HepG2 (cell line): ENCODE results near the gene SNCAIP. TPM values are rescaled to one million over a fixed set of nuclear protein-coding genes. Genes with fewer than 3 reads are reported as not detected.

Source experiments
- ATAC-seq: fragments of 200-7000 bp; cut with Tn5 transposase; 3 replicates; pipeline ENCODE4 v1.9.1; 2020; ENCODE audit warnings: mild to moderate bottlenecking, moderate library complexity
- BruUV-seq: library from RNA; stranded (reverse); fragments of 400-500 nt; replicated peaks from 2 replicates; lab custom pipeline; 2021; lab: Mats Ljungman, UMichigan
- CTCF ChIA-PET: fragments of 300-600 bp; formaldehyde crosslinking; extraction: SDS; loops from one replicate; lab custom pipeline; 2021; ENCODE audit warnings: low total read pairs, inconsistent platforms, low intra/inter-chr PET ratio; lab: Yijun Ruan, JAX
- POLR2A ChIA-PET: fragments of 350-600 bp; sonication (Branson Sonifier 250); formaldehyde crosslinking; loops from one replicate; lab custom pipeline; 2020; ENCODE audit warnings: antibody characterized with exemption, inconsistent platforms; lab: Yijun Ruan, JAX
- DNase-seq: peaks from one replicate; pipeline ENCODE4 v3.0.0-alpha.2; 2015; ENCODE audit warnings: low spot score
- FAIRE-seq: peaks from 3 replicates; lab custom pipeline; 2011; peaks lifted over from hg19 to GRCh38; lab: Jason Lieb, UNC
- H2AFZ ChIP-seq: one replicate; pipeline ENCODE4 v1.6.1; 2011; ENCODE audit warnings: low read length, inconsistent platforms
- H3K27ac ChIP-seq: fragments of 300-600 bp; 3 replicates; pipeline ENCODE4 v1.8.0; 2011; ENCODE audit warnings: mixed run types, mild to moderate bottlenecking, mixed read lengths, low read length, inconsistent platforms; ENCODE audit not compliant: insufficient read depth; ENCODE audit errors: extremely low read length
- H3K27me3 ChIP-seq, 2 experiments: fragments of 200-600 bp in 1 of 2; 2 replicates in 1 of 2; 3 replicates in 1 of 2; pipeline versions ENCODE4 v1.6.0 to v1.8.0; 2011; ENCODE audit warnings: low read length in 2 of 2, mild to moderate bottlenecking in 2 of 2, moderate library complexity in 2 of 2, inconsistent platforms in 1 of 2; ENCODE audit not compliant: insufficient read depth in 2 of 2, control insufficient read depth in 1 of 2
- H3K36me3 ChIP-seq, 2 experiments: fragments of 200-600 bp in 1 of 2; replicated peaks in 1 of 2; 2 replicates in 1 of 2; 3 replicates in 1 of 2; pipeline versions ENCODE4 v1.5.1 to v1.8.0; 2011; ENCODE audit warnings: low read length in 2 of 2, inconsistent platforms in 1 of 2; ENCODE audit not compliant: insufficient read depth in 2 of 2, control insufficient read depth in 1 of 2
- H3K4me1 ChIP-seq: 2 replicates; pipeline ENCODE4 v1.5.1; 2012; ENCODE audit warnings: low read length, inconsistent platforms; ENCODE audit not compliant: insufficient read depth
- H3K4me2 ChIP-seq: 2 replicates; pipeline ENCODE4 v1.6.0; 2011; ENCODE audit warnings: low read depth, low read length, inconsistent platforms
- H3K4me3 ChIP-seq, 3 experiments: fragments of 200-600 bp in 1 of 3; sonication (generic), shearing (Covaris generic) in 1 of 3; replicated peaks in 1 of 3; 2 replicates each; pipeline ENCODE4 v1.5.1; 2011 to 2016; ENCODE audit warnings: low read length in 3 of 3, inconsistent platforms in 2 of 3, low read depth in 2 of 3, mild to moderate bottlenecking in 2 of 3, control low read depth in 1 of 3, mixed read lengths in 1 of 3; ENCODE audit not compliant: insufficient read depth in 1 of 3
- H3K79me2 ChIP-seq: one replicate; pipeline ENCODE4 v1.6.1; 2011; ENCODE audit warnings: low read length, inconsistent platforms; ENCODE audit not compliant: insufficient read depth
- H3K9ac ChIP-seq: 2 replicates; pipeline ENCODE4 v1.6.0; 2011; ENCODE audit warnings: mild to moderate bottlenecking, low read depth, low read length, inconsistent platforms; ENCODE audit not compliant: insufficient read depth
- H3K9me3 ChIP-seq: 2 replicates; pipeline ENCODE4 v1.5.1; 2012; ENCODE audit warnings: mild to moderate bottlenecking, low read length
- H4K20me1 ChIP-seq: 2 replicates; pipeline ENCODE4 v1.6.0; 2011; ENCODE audit warnings: inconsistent platforms, mild to moderate bottlenecking, low read length, moderate library complexity; ENCODE audit not compliant: insufficient read depth
- GABPA ChIP-seq, 2 experiments: IDR thresholded peaks; 2 replicates each; pipeline ENCODE4 v1.6.1; 2011 to 2016; ENCODE audit warnings: low read depth in 2 of 2, low read length in 1 of 2, missing biosample characterization in 1 of 2, missing genetic modification characterization in 1 of 2
- HNRNPK ChIP-seq: fragments of 200-400 bp; formaldehyde crosslinking; IDR thresholded peaks from 2 replicates; pipeline ENCODE4 v1.6.1; 2018; ENCODE audit warnings: low read length, low read depth, moderate library complexity, mild to moderate bottlenecking; ENCODE audit not compliant: poor library complexity, severe bottlenecking
- KLF6 ChIP-seq: IDR thresholded peaks from 2 replicates; pipeline ENCODE4 v1.8.0; 2016; ENCODE audit warnings: missing biosample characterization, missing genetic modification reagents
- MTF1 ChIP-seq: sonication (generic); formaldehyde crosslinking; IDR thresholded peaks from 2 replicates; pipeline ENCODE4 v1.5.0; 2020; ENCODE audit warnings: missing genetic modification reagents
- ZBTB7A ChIP-seq: sonication (generic); formaldehyde crosslinking; IDR thresholded peaks from 2 replicates; pipeline ENCODE4 v1.8.0; 2022; ENCODE audit warnings: mild to moderate bottlenecking, missing genetic modification reagents
- ZNF343 ChIP-seq: sonication (generic); formaldehyde crosslinking; IDR thresholded peaks from 2 replicates; pipeline ENCODE4 v1.4.0; 2020; ENCODE audit warnings: mild to moderate bottlenecking, missing genetic modification reagents
- ZNF547 ChIP-seq: sonication (generic); formaldehyde crosslinking; IDR thresholded peaks from 2 replicates; pipeline ENCODE4 v1.5.1; 2020; ENCODE audit warnings: mild to moderate bottlenecking, missing genetic modification reagents
- ZNF878 ChIP-seq: sonication (generic); formaldehyde crosslinking; IDR thresholded peaks from 2 replicates; pipeline ENCODE4 v1.8.1; 2023; ENCODE audit warnings: mild to moderate bottlenecking, missing genetic modification reagents, moderate library complexity
- WGBS: methylation state at CpG from one replicate; pipeline ENCODE4 v1.1.6; 2017; ENCODE audit warnings: low lambda C conversion rate; 5-methylcytosine and 5-hydroxymethylcytosine counted together
- in situ Hi-C: cut with HindIII; loops from 2 replicates; pipeline ENCODE4 v1.10.0; 2017; ENCODE audit warnings: low pct_unique_long_range_greater_than_20kb; ENCODE audit not compliant: extremely low pct_ligation_motif_present
- intact Hi-C: fragments of 100-400 bp; cut with micrococcal nuclease; formaldehyde crosslinking; loops from one replicate; pipeline ENCODE4 v1.10.0; 2022; ENCODE audit not compliant: unreplicated experiment
- polyA plus RNA-seq, 8 experiments: library from polyadenylated mRNA; depleted of rRNA in 3 of 8; stranded (reverse) in 7 of 8; unstranded in 1 of 8; fragments of >200 nt; fragmentation: Illumina TruSeq in 4 of 8; extraction: Trizol in 4 of 8; gene quantifications; 2 replicates each; pipeline versions ENCODE4 v1.2.1 to v1.2.3, GENCODE V29; 2011 to 2016; ENCODE audit warnings: low read depth in 4 of 8, missing spikeins in 1 of 8, mixed read lengths in 1 of 8; ENCODE audit not compliant: insufficient read depth in 1 of 8
- total RNA-seq, 5 experiments: library from RNA; depleted of rRNA; stranded (reverse); fragments of >200 nt; fragmentation: Illumina TruSeq; extraction: Trizol; gene quantifications; 2 replicates each; pipeline ENCODE4 v1.2.3, GENCODE V29; 2016; ENCODE audit warnings: low read depth in 1 of 5
- TF ChIP-seq, protein P1 (sequence below): sonication (generic); formaldehyde crosslinking; IDR thresholded peaks from 2 replicates; pipeline ENCODE4 v1.4.0; 2020; ENCODE audit warnings: missing genetic modification reagents, borderline replicate concordance
- TF ChIP-seq, protein P2 (sequence below): sonication (generic); formaldehyde crosslinking; IDR thresholded peaks from 2 replicates; pipeline ENCODE4 v1.4.0; 2020; ENCODE audit warnings: missing genetic modification reagents, borderline replicate concordance

SNCAIP gene
- total and polyA plus RNA-seq, 2 of the 13 experiments (the other 11 are each of a cell fraction or from before 2014, with no cell fraction given) = not detected

DNA sequence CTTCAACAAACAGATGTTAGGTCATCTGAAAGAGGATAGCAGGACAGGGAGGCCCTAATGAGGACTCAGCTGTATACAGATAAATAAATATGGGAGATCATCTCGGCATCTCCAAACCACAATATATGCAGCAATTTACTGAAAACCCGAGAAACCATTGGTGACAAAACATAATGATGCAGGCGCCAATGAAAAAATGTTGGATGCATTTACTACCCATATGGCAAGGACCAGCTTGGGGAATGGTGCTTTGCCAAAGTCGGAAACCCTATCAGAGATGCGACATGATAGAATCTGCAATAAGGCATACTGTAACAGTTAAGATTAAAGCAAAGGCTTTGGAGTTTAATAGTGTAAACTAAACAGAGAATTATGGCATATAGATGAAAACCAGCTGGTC is 92.0 kb downstream of the SNCAIP start:
- no peak overlapping the region for H3K9ac ChIP-seq
- CTCF ChIA-PET = no interaction called here
- no peaks in the 10 kb centered on the region for H4K20me1 ChIP-seq
- H3K4me2 ChIP-seq = no peak overlapping the region
- in situ Hi-C loops = no loop called here
- H3K9me3 ChIP-seq = no peaks in the 10 kb centered on the region
- no peak for TF ChIP-seq HNRNPK
- no peak for TF ChIP-seq ZNF343 (CRISPR knock-in tag)
- no peak for TF ChIP-seq GABPA (IDR thresholded peaks at IDR 0.05; ENCODE audit: low read depth, low read length)
- TF ChIP-seq GABPA (CRISPR knock-in tag; IDR thresholded peaks at IDR 0.05; ENCODE audit: low read depth) = no peak
- TF ChIP-seq ZBTB7A (CRISPR knock-in tag) = no peak
- no peak overlapping the region for H3K4me3 ChIP-seq
- H3K36me3 ChIP-seq = no peaks in the 10 kb centered on the region
- 20% methylated on average over 5 of the region's 5 CpGs for WGBS
- DNase-seq (no peak), ATAC-seq (no peak), FAIRE-seq (no peak)
- POLR2A ChIA-PET = no interaction called here
- no peaks in the 10 kb centered on the region; a peak in 2 of 5 replicates for H3K27me3 ChIP-seq
- intact Hi-C loops = no loop called here
- H3K27ac ChIP-seq = no peak overlapping the region
- H3K79me2 ChIP-seq = no peaks in the 10 kb centered on the region
- no peaks in the 10 kb centered on the region for H3K4me1 ChIP-seq
- no TSS peak for BruUV-seq
- no peak overlapping the region for H2AFZ ChIP-seq

DNA sequence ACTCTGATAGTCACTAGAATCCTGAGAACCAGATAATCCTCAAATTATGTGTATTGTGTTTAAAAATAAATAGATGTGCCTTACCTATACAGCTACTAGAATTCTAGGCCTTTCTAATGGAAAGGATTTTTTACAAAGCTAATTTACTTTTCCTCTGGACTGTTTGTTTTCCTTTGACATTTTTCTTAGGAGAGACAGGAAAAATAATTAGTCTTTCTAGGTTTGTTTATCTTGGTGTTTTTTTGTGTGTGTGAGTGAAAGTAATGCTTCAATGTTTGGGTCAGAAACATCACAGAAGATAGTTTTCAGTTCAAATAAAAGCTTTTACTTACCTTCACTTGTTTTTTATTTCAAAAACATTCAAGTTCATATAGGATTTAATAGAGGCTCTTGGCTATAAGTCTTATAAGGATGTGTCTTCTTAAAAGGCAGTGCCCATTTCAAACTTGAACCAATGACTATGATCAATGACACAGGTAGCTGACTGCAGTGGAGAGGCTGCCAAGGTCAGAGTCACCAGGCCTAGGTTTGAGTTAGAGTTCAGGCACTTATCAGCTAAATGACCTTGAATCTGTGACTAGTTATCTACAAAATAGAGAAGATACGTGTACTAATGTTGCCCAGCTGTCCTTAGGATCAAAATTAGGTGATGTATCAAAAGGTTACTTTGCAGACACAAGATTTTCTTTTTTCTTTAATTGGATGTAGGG is 92.8 kb downstream of the SNCAIP start:
- H3K27me3 ChIP-seq = no peaks in the 10 kb centered on the region; a peak in 2 of 5 replicates
- CTCF ChIA-PET = no interaction called here
- ATAC-seq (no peak), FAIRE-seq (no peak), DNase-seq (no peak)
- intact Hi-C loops = no loop called here
- 5% methylated on average over 1 of the region's 1 CpG for WGBS
- no peaks in the 10 kb centered on the region for H3K79me2 ChIP-seq
- no peak overlapping the region for H3K9ac ChIP-seq
- BruUV-seq = no TSS peak
- H3K9me3 ChIP-seq = no peaks in the 10 kb centered on the region
- in situ Hi-C loops = no loop called here
- no peak overlapping the region for H3K27ac ChIP-seq
- no peak overlapping the region for H3K4me2 ChIP-seq
- no peaks in the 10 kb centered on the region for H3K4me1 ChIP-seq
- no peak overlapping the region for H2AFZ ChIP-seq
- H4K20me1 ChIP-seq = no peaks in the 10 kb centered on the region
- no peaks in the 10 kb centered on the region for H3K36me3 ChIP-seq
- H3K4me3 ChIP-seq = no peak overlapping the region
- POLR2A ChIA-PET = no interaction called here
- TF ChIP-seq ZNF547 (CRISPR knock-in tag) (no peak), HNRNPK (no peak), MTF1 (CRISPR knock-in tag) (no peak), KLF6 (no peak), ZNF878 (CRISPR knock-in tag) (no peak)
- TF ChIP-seq, protein P1, sequence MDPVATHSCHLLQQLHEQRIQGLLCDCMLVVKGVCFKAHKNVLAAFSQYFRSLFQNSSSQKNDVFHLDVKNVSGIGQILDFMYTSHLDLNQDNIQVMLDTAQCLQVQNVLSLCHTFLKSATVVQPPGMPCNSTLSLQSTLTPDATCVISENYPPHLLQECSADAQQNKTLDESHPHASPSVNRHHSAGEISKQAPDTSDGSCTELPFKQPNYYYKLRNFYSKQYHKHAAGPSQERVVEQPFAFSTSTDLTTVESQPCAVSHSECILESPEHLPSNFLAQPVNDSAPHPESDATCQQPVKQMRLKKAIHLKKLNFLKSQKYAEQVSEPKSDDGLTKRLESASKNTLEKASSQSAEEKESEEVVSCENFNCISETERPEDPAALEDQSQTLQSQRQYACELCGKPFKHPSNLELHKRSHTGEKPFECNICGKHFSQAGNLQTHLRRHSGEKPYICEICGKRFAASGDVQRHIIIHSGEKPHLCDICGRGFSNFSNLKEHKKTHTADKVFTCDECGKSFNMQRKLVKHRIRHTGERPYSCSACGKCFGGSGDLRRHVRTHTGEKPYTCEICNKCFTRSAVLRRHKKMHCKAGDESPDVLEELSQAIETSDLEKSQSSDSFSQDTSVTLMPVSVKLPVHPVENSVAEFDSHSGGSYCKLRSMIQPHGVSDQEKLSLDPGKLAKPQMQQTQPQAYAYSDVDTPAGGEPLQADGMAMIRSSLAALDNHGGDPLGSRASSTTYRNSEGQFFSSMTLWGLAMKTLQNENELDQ (CRISPR knock-in tag) = no peak
- TF ChIP-seq, protein P2, sequence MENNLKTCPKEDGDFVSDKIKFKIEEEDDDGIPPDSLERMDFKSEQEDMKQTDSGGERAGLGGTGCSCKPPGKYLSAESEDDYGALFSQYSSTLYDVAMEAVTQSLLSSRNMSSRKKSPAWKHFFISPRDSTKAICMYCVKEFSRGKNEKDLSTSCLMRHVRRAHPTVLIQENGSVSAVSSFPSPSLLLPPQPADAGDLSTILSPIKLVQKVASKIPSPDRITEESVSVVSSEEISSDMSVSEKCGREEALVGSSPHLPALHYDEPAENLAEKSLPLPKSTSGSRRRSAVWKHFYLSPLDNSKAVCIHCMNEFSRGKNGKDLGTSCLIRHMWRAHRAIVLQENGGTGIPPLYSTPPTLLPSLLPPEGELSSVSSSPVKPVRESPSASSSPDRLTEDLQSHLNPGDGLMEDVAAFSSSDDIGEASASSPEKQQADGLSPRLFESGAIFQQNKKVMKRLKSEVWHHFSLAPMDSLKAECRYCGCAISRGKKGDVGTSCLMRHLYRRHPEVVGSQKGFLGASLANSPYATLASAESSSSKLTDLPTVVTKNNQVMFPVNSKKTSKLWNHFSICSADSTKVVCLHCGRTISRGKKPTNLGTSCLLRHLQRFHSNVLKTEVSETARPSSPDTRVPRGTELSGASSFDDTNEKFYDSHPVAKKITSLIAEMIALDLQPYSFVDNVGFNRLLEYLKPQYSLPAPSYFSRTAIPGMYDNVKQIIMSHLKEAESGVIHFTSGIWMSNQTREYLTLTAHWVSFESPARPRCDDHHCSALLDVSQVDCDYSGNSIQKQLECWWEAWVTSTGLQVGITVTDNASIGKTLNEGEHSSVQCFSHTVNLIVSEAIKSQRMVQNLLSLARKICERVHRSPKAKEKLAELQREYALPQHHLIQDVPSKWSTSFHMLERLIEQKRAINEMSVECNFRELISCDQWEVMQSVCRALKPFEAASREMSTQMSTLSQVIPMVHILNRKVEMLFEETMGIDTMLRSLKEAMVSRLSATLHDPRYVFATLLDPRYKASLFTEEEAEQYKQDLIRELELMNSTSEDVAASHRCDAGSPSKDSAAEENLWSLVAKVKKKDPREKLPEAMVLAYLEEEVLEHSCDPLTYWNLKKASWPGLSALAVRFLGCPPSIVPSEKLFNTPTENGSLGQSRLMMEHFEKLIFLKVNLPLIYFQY (CRISPR knock-in tag) = no peak
